Activated CD4-positive, CD25-positive, alpha-beta regulatory T cell treated with anti-CD3 and anti-CD28 coated beads, Interleukin-2, amount 50 U/mL, for 24 hours (primary cell): ENCODE results near the gene CENPP.
A peak's percentile ranks its signal among the peaks of the same experiment; 100 is the strongest.

Experiments used
- ATAC-seq, 2 donors: fragments of 150-1000 bp; cut with Tn5 transposase; one replicate each; pipeline ENCODE4 v1.10.0; 2021; ENCODE audit warnings: mild to moderate bottlenecking in 1 of 2, moderate library complexity in 1 of 2

Gene CENPP

GRCh38 chr9:92664394-92665152, 338.8 kb downstream of the CENPP start:
- peak in 1 of 2 donors; percentile 15 for ATAC-seq

GRCh38 chr9:92665836-92666235, 340.1 kb downstream of the CENPP start:
- ATAC-seq, result no peak

GRCh38 chr9:92666236-92666635, 340.5 kb downstream of the CENPP start:
- no peak for ATAC-seq

DNA sequence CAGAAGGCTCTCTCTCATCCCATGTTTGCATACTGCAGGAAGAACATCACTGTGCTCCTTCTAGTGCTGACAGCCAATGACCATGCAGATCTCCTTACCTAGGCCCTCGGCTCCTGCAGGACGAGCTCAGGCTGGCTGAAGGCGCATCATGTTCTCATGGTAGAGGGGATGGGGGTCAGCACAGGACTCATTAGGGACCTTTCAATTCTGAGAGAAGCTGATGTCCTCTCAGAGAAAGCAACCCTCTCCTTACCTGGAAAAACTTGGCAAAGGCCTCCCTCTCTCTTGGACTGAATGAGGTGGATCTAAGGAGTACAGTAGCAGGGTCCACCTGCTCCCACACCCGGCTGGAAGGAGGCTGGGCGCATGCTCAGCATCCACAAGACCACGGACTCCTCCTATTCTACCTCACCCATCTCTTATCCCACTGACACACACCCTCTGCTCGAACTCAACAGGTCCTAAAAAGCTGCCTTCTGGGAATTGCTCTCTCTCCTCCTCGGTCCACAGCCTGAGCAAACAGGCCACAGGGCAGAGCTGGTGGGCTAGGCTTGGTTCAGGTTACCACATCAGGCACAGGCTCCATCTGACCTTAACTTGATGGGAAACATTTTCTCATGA, 341.3 kb downstream of the CENPP start:
- ATAC-seq, result no peak

- ATAC-seq, result no peak
Observed at GRCh38 chr9:92668746-92669526, 343.2 kb downstream of the CENPP start.

DNA sequence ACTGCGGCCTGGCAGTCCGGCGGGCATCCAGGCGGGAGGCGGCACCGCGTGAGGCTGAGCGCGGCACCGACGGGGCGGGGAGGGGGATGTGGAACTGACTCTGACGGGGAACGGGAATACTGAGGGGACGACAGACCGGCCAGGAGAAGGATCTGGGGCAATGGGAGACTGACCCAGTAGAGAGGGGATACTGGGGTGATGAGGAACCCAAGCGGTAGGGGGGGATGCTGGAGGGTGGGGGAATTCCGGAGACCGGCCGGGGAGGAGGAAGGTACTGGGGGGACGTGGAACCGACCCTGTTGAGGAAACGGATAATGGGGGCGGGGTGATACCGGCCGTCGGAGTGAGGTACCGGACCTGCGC, 343.8 kb downstream of the CENPP start:
- peak; percentile 1 to 6 for ATAC-seq
